ENCODE data around the gene FBF1.

The FBF1 gene

DNA sequence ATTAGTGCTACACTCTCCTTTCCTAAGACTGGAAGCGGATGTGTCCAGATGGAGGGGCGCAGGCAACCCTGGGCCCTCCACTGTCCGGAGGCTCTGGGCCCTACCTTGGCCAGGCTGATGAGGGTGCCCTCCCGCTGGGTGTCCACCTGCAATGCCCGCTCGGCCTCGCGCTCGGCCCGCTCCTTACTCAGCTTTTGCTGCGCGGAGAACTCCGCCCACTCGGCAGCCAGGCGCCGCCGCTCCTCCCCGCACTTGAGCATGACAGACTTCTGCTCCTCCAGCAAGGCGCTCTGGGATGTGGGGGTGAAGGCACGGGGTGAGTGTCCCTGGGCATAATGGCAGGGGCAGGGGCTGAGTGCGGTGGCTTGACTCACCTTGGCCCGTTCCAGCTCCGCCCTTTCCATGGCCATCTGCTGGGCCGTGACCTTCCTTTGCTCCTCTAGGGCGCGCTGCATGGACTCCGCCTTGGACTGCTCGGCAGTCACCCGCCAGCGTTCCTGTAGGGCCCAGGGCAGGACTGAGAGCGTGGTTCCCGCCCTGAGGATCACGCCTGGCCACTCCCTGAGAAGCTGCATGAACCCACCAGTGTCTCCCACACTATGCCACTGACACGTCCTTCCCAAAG, 26.1 kb downstream of the FBF1 start:
- no peak for DNase-seq

DNA sequence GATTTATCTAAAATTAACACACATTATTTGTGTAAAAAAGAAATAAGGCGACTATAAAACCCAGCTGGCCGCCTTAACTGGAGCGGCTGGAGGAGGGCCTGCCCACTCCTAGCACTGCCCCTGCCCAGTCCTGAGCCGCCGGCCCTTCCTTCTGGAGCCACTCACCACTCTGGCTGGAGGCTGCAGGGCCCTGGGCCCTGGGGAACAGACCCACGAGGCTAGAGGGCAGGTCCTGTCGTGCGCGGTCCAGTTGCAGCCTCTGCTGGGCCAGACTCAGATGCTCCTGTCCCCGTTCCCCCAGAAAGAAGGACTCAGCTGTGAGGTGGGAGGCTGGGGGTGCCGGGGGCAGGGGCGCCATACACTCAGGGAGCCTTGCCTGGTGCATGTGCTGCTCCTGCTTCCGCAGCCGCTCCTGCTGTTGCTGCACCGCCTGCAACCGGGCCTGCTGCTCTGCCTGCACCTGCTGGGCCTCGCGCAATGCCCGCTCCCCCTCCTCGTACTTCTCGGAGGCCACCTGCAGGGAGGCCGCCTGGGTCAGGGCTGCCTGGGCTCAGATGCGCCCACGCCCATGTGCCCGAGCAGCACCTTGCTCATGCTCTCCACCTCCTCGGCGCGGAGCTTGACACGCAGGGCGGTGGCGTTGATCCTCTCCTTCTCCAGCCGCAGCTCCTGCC, 27.2 kb downstream of the FBF1 start:
- no peak for DNase-seq

DNA sequence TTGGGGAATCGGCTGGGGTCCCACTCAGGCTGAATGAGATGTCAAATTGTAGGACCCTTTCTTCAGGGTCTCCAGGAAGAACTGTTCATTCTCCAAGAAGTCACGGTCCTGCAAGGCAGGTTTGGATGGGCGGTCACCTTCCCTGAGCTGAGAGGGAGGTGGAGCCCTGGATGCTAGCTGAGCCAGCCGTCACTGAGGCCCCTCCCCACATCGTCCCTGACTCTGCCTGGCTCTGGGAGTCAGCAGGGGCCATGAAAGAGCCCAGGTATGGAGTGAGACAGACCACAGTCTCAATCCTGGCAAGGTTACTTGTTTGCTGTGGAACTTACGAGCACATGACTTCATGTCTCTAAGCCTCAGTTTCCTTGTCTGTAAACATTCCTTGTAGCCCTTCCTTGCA, 30.1 kb downstream of the FBF1 start:
- DNase-seq, result no peak

DNA sequence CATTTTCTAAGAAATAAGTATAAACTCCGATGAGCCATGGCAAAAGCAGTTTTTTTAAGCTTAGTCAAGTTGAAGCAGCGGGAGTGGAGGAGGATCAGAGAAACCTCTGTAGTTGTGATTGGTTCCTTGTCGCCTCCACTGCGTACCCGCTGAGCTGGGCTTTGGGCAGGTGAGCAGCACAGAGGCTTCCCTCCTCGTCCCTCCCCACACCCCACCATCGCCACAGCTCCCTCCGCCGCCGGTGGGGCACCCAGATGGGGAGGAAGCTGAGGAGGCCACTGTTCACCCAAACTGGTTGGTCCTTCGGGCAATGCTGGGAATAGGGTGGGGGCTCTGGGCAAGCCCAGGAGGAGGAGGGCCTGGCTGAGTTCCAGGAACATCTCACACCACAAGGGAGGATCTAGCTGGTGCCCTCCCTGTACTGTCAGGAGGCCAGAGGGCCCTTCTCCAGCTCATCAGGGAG, 31.0 kb downstream of the FBF1 start:
- DNase-seq, result no peak

DNA sequence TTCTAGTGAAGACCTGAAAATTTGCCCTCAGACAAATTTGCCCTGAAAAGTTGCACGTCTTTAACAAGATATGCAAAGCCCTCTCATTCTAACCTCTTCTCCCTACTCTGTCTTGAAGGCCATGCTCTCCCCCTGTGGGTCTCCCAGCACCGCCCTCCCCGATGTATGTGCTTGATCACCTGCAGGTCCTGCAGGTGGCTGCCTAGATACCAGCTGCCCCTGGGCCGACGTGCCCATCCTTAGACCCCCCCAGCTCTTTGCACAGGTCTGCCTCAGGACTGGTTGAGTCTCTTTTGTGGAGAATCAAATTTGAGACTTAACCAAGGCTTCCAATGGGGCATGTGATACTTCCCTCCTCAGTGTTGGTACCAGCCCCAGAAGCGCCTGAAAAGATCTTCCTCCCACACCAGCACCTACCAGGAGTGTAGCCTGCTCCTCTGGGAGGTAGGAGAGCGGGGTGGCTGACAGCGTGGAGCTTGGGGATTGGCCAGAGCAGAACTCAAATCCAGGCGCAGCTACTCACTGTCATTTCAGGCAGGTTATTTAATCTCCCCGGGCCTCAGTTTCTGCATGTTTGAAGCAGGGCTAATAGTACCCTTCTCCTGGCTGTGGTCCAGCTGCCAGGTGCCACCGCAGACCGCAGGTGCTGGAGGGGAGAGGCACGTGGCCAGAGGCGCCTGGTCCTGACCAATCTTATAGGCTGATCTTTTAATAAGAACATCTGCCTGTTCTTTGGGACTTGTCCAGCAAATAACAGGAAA, 31.6 kb downstream of the FBF1 start:
- no peak for DNase-seq

DNA sequence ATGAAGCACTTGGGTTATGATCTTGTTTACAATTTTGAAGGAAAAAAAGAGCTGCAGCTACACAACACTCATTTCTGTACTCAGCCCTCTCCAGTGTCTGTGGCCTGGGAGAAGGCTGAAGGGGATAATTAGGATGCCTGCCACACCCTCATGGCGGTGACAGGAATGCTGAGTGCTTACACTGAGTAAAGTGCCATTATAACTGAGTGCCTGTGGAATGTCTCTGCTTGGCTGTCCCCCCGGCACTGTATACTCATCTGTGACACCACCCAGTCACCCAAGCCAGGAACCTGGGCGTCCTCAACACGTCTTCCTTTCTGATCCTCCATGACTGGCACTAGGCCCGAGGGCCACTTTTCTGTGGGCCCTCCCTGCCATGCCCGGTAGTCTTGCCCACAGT, 32.6 kb downstream of the FBF1 start:
- no peak for DNase-seq

DNA sequence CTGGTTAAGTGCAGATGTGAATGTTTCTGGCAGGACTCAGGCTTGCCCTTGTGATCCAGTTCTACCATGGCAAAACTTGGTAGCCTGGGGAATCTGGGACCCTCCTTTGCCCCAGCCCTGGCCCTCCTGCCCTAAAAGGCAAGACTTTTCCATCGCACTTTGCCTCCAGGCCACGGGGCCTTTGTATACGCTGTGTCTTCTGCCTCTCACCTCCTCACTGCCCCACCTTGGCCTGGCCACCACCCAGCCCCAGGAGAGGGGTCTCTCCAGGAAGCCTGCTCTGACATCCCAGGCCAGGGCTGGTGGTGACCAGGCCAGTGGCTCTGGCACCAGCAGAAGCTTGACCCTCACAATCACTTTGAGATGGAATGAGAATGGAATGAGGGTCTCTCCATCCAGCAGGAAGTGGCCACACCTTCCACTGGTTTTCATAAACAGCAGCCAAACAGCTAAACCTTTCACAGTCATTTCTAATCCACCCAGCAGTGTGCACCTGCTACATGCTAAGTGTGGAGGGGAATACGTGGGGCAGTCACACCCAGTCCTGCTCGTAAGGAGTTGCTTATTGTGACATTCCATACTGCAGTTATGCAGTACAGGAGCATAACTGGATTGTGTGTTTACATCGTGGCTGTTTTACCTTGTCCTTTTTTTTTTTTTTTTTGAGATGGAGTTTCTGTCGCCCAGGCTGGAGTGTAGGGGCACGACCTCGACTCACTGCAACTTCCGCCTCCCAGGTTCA, 34.5 kb downstream of the FBF1 start:
- DNase-seq, result no peak

DNA sequence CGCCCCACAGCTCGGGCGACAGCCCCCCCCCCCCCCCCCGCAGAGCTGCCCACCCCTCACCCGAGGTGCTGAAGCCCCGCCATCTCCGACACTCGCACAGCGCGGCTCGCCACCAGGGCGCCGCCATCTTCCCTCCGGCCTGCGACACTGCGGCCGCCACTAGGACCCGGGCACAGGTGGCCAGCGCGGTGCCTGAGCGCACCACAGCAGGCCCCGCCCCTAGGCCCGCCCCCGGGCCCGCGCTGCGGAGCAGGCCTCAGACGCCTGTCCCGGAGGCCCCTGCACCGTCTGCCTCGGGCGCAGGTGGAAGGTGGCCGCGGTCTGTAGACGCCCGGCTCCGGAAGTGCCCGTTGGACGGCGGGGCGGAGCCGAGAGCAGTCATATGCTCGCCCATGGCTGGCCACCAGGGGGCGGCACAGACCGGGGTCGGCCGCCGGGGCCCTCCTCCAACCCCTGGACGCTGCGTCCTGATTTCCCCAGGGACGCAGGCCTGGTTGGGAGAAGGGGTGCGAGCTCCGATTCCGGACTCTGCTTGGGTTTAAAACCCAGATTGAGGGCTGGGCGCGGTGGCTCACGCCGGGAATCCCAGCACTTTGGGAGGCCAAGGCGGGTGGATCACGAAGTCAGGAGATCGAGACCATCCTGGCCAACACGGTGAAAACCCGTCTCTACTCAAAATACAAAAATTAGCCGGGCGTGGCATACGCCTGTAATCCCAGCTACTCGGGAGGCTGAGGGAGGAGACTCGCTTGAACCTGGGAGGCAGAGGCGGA, 35.9 kb downstream of the FBF1 start, which contains the start of gene MRPL38:
Gene MRPL38, minus strand, starts transcription at position 136 of the 773 bp plus-strand sequence. Its CDS starts 9 bp downstream, at position 127.
- DNase-seq, result peak; percentile 82

DNA sequence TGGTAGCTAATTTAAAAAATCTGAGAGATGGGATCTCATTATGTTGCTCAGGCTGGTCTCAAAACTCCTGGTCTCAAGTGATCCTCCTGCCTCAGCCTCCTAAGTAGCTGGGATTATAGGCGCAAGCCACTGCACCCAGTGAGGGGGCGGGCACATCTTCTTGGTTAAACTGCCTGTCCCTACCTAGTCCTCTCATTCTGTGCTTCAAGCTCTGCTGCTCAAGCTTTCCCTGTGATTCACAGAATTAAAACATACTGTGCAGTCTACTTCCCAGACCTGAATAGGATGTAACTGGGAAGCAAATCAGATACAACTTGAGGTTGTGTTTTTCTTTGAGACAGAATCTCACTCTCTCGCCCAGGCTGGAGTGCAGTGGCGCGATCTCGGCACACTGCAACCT, 38.4 kb downstream of the FBF1 start:
- DNase-seq, result no peak

DNA sequence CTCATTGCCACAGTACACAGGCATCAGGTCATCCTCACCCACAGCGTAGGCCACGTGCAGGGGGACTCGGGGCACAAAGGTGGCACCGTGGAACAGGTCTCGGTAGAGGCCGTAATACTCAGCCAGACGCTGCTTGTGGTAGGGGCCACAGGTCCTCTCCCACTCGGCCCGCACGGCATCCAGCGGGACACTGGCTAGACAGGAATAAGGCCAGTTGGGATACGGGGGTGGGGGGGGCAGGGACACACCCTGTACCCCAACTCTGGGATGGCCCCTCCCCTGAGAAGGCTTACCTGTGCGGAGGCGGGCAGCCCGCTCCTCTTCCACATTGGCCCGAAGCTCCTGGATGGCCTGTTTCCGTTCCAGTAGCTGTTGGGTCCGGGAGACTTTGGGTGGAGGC, 39.1 kb downstream of the FBF1 start:
- DNase-seq, result no peak

DNA sequence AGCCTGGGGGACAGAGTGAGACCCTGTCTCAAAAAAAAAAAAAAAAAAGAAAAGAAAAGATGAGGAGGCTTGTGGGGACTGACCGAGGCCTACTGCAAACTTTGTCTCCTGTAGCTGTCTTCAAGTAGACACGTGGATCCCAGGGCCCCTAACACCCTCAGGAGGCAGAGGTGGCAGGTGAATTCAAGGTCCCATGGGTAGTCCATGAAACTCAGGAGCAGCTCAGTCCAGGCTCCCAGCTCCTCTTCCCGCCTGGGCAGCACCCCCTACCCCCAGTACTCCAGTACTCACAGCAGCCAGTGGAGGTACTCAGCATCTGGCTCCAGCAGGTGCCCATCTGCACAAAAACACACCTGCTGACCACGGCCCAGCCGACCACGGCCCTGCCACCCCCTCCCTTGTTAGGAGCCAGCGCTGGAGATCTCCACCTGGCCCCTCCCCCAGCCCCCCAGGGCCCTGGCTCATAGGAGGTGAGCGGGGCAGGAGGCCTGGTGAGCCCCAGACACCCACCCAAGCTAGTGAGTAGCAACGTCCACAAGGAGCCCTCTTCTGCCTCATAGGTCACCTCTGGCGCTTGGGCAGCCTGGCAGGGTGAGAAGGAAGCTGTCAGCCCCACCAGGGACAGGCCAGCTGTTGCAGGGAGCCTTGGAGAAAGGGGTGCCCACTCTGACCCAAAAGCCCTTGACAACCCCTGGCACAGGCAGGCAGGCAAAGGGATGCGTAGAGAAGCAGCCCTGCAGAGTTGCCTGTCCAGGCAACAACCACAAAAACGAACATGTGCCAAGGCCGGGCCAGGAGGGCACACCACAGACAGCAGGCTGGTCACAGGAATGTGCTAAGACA, 39.9 kb downstream of the FBF1 start:
- DNase-seq, result no peak

DNA sequence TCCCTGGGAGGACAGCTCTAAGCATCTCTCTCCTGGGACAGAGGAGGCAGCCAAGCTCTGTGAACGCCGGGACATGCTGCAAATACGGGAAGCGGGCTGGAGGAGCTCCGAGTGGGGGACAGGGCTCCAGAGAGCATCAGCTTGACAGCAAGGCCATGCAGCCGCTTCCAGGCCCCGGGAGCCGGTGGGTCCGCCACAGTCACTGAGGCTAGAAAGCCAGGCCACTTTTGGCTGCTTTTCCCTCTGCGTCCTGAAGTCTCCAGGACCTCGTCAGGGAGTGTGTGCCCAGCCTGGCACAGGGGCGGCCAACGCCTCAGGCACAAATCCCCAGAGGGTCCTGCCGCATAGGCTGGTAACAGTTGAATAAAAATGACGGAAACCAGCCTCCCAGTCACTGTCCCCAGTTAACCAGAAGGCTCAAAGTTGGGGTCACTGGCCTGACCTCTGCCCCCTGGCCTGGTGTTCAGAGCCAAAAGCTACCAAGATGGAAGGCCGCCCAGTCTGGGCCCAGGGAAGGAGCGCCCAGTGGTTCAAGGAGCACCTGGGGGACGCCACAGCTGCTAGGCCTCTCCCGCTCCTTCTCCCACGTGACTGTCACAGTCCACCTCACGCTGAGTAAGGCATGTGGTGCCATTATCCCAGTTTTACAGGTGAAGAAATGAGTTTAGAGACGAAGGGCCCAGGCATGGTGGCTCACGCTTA, 40.9 kb downstream of the FBF1 start:
- no peak for DNase-seq

DNA sequence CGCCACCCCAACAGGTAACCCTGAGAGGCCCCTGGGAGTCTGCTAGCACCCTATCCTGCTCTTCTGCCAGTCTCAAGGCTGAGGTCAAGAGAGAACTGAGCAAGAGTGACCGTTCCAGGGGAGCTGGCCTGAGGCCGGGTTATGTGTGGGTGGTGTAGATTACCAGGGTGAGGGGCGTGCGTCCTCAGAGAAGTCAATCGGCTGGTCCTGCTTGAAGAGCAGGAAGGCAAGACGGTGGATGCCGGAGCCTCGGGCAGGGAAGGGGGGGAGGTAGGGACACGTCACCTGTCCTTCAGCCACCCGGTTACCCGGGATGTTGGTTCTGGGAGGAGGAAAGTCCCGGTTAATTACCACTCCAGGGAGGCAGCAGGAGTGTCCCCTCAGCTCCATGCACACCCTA, 41.5 kb downstream of the FBF1 start:
- DNase-seq, result no peak

DNA sequence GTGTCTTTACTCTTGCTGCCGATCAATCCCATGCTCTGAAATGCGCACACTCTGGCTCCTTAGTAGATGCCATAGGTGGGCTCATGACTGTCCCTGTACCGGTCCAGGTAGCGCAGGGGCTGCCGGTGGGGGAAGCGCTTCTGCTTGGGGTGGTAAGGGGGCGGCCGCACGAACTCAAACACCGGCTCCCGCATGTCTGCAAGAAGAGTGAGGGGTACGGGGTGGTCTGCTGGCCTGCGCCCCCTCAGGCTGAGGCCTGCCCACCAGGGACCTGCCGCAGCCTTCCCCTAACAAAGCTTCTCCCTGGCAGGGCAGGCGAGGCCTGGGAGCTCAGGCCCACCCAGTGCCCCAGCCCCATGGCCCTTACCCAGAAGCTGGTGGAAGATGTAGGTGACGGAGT, 42.1 kb downstream of the FBF1 start:
- DNase-seq, result no peak

DNA sequence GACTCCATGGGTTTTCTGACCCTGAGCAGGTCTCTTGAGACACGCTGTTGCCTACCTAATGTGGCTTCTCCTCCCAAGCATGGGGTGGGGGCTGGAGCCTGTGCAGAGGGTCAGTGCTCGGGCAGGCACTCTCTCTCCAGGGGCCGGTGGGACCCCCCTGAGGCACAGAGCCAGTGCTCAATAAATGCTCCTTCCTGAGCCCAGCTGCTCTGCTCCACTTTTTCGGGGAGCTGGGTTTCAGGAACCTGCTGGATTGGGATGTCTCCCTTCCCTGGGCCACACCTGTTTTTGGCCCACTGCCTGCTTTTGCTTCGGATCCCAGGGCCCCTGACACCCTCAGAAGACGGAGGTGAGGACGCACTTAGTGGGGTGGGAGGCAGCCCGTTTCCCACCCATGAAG, 42.8 kb downstream of the FBF1 start:
- no peak for DNase-seq

DNA sequence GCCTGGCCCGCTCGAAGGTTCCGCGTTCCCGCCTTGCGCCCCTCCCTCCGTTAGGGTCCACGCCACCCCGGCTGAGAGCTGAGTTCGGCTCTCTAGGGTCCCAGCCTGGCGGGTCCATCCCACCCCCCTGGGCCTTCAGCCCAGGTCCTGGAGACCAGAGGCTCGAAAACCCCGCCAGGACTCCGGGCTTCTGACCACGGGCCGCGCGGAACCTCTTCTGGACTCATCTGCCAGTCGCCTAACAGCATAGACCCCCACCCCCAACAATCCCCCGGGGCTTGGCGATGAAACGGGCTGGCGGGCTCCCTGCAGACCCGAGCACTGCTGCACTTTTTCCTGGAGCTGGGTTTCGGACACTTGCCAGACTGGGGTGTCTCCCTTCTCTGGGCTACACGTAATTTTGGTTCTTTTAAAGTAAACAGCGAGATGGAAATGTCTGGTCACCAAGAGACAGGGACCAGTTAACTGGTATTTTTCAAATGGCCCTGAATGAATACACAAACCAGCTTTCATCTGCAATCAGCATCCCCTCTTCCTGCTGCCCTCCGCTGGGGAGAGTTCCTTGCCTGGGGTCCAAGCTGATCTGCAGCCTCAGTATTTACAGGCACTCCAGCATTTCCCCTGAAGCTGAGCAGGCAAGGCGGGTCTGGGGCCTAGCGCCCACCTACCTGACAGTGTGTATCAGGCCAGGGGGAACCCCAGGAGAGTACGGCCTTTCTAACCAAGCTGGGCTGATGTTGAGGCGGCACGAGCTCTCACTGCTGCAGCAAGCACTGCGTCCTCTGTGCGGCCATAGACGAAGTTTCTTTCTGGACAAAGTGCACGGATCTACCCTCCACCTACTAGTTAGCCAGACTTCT, 43.5 kb downstream of the FBF1 start:
- DNase-seq, result no peak

DNA sequence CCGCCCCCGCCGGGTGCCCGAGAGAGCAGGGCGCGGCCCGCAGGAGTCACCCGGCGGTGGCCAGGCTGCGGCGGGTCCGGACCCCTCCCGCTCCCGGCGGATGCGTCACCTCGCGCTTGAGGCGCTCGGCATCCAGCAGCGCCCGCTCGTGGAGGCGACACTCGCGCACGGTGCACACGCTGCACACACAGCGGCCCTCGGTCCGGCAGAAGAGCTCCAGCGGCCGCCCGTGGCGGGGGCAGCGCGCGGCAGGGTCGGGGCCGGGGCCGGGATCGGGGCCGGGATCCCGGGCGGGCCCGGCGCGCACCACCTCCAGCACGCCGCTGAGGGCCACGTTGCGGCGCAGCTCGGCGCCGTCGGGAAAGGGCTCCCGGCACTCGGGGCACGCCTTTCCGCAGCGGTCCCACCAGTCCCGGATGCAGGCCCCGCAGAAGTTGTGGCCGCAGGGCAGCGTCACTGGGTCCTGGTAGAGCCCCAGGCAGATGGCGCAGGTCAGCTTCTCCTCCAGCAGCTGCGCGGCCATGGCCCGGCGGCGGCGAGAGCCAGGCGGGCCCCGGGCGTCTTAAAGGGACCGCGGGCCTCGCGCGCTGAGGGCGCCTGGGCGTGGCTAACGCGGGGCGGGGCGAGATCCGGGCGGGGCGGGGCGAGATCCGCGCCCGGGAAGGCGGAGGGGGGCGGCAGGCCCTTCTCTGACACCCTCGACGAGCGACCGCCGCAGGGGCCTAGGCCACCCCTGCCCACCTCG, 44.3 kb downstream of the FBF1 start, which contains the start of gene TRIM65:
Gene TRIM65, minus strand, starts transcription at position 537 of the 745 bp plus-strand sequence. Its CDS starts 14 bp downstream, at position 523.
- DNase-seq, result peak; percentile 52

DNA sequence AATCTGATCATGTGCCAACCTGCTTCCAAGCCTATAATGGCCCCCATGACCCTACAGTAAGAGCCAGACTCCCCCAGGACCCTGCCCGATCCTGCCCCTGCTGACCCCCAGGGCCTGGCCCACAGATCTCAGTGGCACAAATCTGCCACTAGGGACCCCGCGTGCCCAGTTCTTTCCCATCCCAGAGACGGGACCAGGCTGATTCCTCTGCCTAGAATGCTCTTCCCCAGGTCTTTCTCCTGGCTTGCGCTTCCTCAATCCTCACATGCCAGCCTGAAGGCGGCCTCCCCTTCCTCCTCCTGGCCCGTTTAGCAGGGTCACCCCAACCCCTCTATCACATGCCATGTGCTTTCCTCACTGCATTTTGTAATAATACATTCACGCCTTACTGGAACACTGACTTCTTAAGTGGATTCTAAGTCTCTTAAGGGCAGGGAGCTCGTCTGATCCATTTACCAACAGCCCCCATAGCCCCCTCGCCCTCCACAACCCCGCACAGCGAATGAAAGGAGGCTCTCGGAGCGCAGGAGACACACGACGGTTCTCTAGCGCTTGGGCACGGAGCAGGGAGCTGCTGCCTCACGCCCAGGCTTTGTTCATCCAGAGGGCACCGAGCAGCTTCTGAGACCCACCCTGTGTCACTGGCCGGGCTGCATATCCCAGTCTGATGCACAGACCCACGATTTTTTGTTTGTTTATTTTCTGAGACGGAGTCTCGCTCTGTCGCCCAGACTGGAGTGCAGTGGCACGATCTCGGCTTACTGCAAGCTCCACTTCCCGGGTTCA, 45.3 kb downstream of the FBF1 start:
- DNase-seq, result no peak
